GM12878 (cell line): Measurements from ENCODE around the gene OR1F1. TPM values are rescaled to one million over a fixed set of nuclear protein-coding genes. Genes with fewer than 3 reads are reported as not detected.

Source experiments
- ATAC-seq: fragments of 200-7000 bp; cut with Tn5 transposase; 3 replicates; pipeline ENCODE4 v1.9.1; 2020; ENCODE audit warnings: mild to moderate bottlenecking, moderate library complexity
- BruUV-seq: library from RNA; stranded (reverse); fragments of 400-500 nt; replicated peaks from 2 replicates; lab custom pipeline; 2021; lab: Mats Ljungman, UMichigan
- CTCF ChIA-PET: fragments of 300-600 bp; sonication (Branson Sonifier 250); formaldehyde crosslinking; extraction: SDS; loops from one replicate; lab custom pipeline; 2021; ENCODE audit warnings: inconsistent platforms; lab: Yijun Ruan, JAX
- POLR2A ChIA-PET: fragments of 350-600 bp; formaldehyde crosslinking; extraction: SDS; loops from one replicate; lab custom pipeline; 2021; ENCODE audit warnings: inconsistent platforms; lab: Charles Lee
- RAD21 ChIA-PET: fragments of 300-600 bp; sonication (Branson Sonifier 250); formaldehyde crosslinking; loops from one replicate; lab custom pipeline; 2023; ENCODE audit warnings: antibody characterized with exemption; ENCODE audit not compliant: unreplicated experiment; lab: Charles Lee
- SMC1A ChIA-PET: fragments of 300-600 bp; sonication (Branson Sonifier 250); formaldehyde crosslinking; loops from one replicate; lab custom pipeline; 2023; ENCODE audit not compliant: unreplicated experiment, uncharacterized antibody; lab: Charles Lee
- DNase-seq: peaks from one replicate; pipeline ENCODE4 v3.0.0-alpha.2; 2011; ENCODE audit warnings: low read depth, low spot score
- FAIRE-seq: peaks from 3 replicates; lab custom pipeline; 2011; peaks lifted over from hg19 to GRCh38; lab: Jason Lieb, UNC
- H2AFZ ChIP-seq: 2 replicates; pipeline ENCODE4 v1.6.0; 2011; ENCODE audit warnings: low read depth, low read length, control low read depth; ENCODE audit not compliant: control insufficient read depth
- H3K27ac ChIP-seq: 2 replicates; pipeline ENCODE4 v1.5.1; 2011; ENCODE audit warnings: control low read depth; ENCODE audit not compliant: control insufficient read depth, insufficient read depth
- H3K27me3 ChIP-seq, 2 experiments: replicated peaks in 1 of 2; 2 replicates each; pipeline versions ENCODE4 v1.6.0 to v1.6.1; 2011; ENCODE audit warnings: low read length in 1 of 2; ENCODE audit not compliant: control insufficient read depth in 2 of 2, insufficient read depth in 2 of 2
- H3K36me3 ChIP-seq, 2 experiments: 2 replicates each; pipeline ENCODE4 v1.5.1; 2011; ENCODE audit warnings: low read length in 1 of 2; ENCODE audit not compliant: control insufficient read depth in 2 of 2, insufficient read depth in 2 of 2
- H3K4me1 ChIP-seq: 2 replicates; pipeline ENCODE4 v1.6.1; 2011; ENCODE audit warnings: mild to moderate bottlenecking, low read length, moderate library complexity, mixed read lengths; ENCODE audit not compliant: control insufficient read depth, insufficient read depth
- H3K4me2 ChIP-seq: 2 replicates; pipeline ENCODE4 v1.6.0; 2011; ENCODE audit warnings: control low read depth; ENCODE audit not compliant: control insufficient read depth, insufficient read depth
- H3K4me3 ChIP-seq: fragments of 200-600 bp; sonication (generic); 2 replicates; pipeline ENCODE4 v1.5.1; 2016
- H3K79me2 ChIP-seq: 2 replicates; pipeline ENCODE4 v1.6.0; 2011; ENCODE audit warnings: low read length; ENCODE audit not compliant: control insufficient read depth, insufficient read depth
- H3K9ac ChIP-seq: 2 replicates; pipeline ENCODE4 v1.8.0; 2011; ENCODE audit warnings: low read length, control low read depth, mixed read lengths; ENCODE audit not compliant: control insufficient read depth, insufficient read depth
- H3K9me3 ChIP-seq: replicated peaks from 3 replicates; pipeline ENCODE4 v1.5.1; 2011; ENCODE audit warnings: mild to moderate bottlenecking, low read length; ENCODE audit not compliant: control insufficient read depth, insufficient read depth
- H4K20me1 ChIP-seq: 2 replicates; pipeline ENCODE4 v1.6.0; 2011; ENCODE audit not compliant: control insufficient read depth, insufficient read depth
- BACH1 ChIP-seq: fragments of 450-650 bp; IDR thresholded peaks from 2 replicates; pipeline ENCODE4 v1.6.1; 2017; ENCODE audit warnings: mild to moderate bottlenecking, borderline replicate concordance
- BCL11A ChIP-seq: IDR thresholded peaks from 2 replicates; pipeline ENCODE4 v1.6.1; 2011; ENCODE audit warnings: low read depth, low read length
- BCLAF1 ChIP-seq: fragments of 450-650 bp; IDR thresholded peaks from 2 replicates; pipeline ENCODE4 v1.6.1; 2017; ENCODE audit warnings: antibody characterized with exemption, mild to moderate bottlenecking, moderate library complexity
- IKZF1 ChIP-seq: fragments of 450-650 bp; conservative IDR thresholded peaks from 2 replicates; pipeline ENCODE4 v1.6.1; 2017; ENCODE audit warnings: antibody characterized with exemption, mild to moderate bottlenecking
- KDM1A ChIP-seq: fragments of 200-600 bp; sonication (generic); IDR thresholded peaks from 2 replicates; pipeline ENCODE4 v1.6.1; 2016; ENCODE audit warnings: borderline replicate concordance
- PAX8 ChIP-seq: fragments of 450-650 bp; IDR thresholded peaks from 2 replicates; pipeline ENCODE4 v1.6.1; 2017; ENCODE audit warnings: mild to moderate bottlenecking, moderate library complexity
- POLR2AphosphoS5 ChIP-seq: IDR thresholded peaks from 2 replicates; pipeline ENCODE4 v1.6.1; 2011; ENCODE audit warnings: mild to moderate bottlenecking, low read length, inconsistent platforms
- RAD51 ChIP-seq: fragments of 450-650 bp; IDR thresholded peaks from 2 replicates; pipeline ENCODE4 v1.6.1; 2016; ENCODE audit warnings: moderate library complexity, mild to moderate bottlenecking, inconsistent platforms
- RCOR1 ChIP-seq: conservative IDR thresholded peaks from 2 replicates; pipeline ENCODE4 v1.6.1; 2012; ENCODE audit warnings: low read depth, low read length, improper control_type of control experiment
- RELB ChIP-seq: fragments of 450-650 bp; IDR thresholded peaks from 2 replicates; pipeline ENCODE4 v1.6.1; 2017; ENCODE audit warnings: low read depth, mild to moderate bottlenecking, moderate library complexity
- STAT3 ChIP-seq: IDR thresholded peaks from 2 replicates; pipeline ENCODE4 v1.6.1; 2011; ENCODE audit warnings: low read depth, low read length, improper control_type of control experiment
- TARDBP ChIP-seq: IDR thresholded peaks from 2 replicates; pipeline ENCODE4 v1.6.1; 2016; ENCODE audit warnings: borderline replicate concordance
- ZNF622 ChIP-seq: fragments of 450-650 bp; IDR thresholded peaks from 2 replicates; pipeline ENCODE4 v1.6.1; 2017; ENCODE audit warnings: mild to moderate bottlenecking, inconsistent platforms
- WGBS: methylation state at CpG from one replicate; pipeline ENCODE4 v1.1.6; 2016; ENCODE audit warnings: low lambda C conversion rate; ENCODE audit not compliant: insufficient replicate concordance, insufficient coverage; ENCODE audit errors: missing lambda C conversion rate; 5-methylcytosine and 5-hydroxymethylcytosine counted together
- in situ Hi-C: fragments of 300-500 bp; cut with MboI; formaldehyde crosslinking; loops from 9 replicates; pipeline ENCODE4 v1.14.3; 2018; ENCODE audit warnings: mixed read lengths
- intact Hi-C: fragments of 100-400 bp; cut with micrococcal nuclease; formaldehyde crosslinking; loops from one replicate; pipeline ENCODE4 v1.14.2; 2022; ENCODE audit not compliant: unreplicated experiment
- polyA plus RNA-seq, 11 experiments: library from polyadenylated mRNA; depleted of rRNA in 4 of 11; unstranded in 6 of 11; stranded (reverse) in 5 of 11; fragments of >200 nt; fragmentation: Nextera tagmentation in 4 of 11; fragmentation: Illumina TruSeq in 1 of 11; extraction: Ambion mirVana in 4 of 11; extraction: Trizol in 1 of 11; gene quantifications; 1 replicate in 1 of 11; 2 replicates in 10 of 11; pipeline versions ENCODE4 v1.2.1 to v1.2.3, GENCODE V29; 2011 to 2016; ENCODE audit warnings: inconsistent platforms in 2 of 11, missing spikeins in 2 of 11, low read depth in 1 of 11
- total RNA-seq, 4 experiments: library from RNA; depleted of rRNA in 3 of 4; stranded (reverse); fragments of >200 nt in 3 of 4; fragmentation: Illumina TruSeq in 1 of 4; extraction: Trizol in 1 of 4; gene quantifications; 2 replicates each; pipeline versions ENCODE4 v1.2.1 to v1.2.3, GENCODE V29; 2013 to 2021

Gene OR1F1
- total and polyA plus RNA-seq, 10 of the 15 experiments (the other 5 are each of a cell fraction or from before 2014, with no cell fraction given): 0.10 to 0.14 (median 0.12) TPM; not detected in 7

DNA sequence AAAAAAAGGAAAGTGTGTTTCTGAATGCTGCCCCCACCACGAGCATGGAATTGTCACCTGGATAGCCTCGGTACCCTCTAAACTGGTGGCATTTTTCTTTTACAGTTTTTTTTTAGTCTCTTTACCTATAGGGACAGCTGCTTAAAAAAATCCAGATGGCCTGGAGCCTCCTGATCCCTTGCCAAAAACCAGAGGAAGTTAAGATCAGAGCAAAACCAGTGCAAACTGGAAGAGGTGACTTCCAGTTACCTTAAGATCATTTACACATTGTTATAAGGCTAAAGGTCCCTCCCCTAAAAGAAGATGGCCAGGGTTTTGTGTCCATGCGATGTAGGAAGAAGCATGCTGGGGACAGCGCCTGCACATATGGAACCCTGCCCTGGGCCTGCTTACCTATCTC lies 65.0 kb downstream of the OR1F1 start:
- Histone ChIP-seq H3K27ac (no peak overlapping the region), H4K20me1 (no peaks in the 10 kb centered on the region), H3K27me3 (no peaks in the 10 kb centered on the region; a peak in 1 of 4 replicates), H3K4me2 (no peak overlapping the region), H3K79me2 (no peaks in the 10 kb centered on the region), H3K9ac (no peak overlapping the region), H3K9me3 (no peaks in the 10 kb centered on the region), H3K4me1 (no peaks in the 10 kb centered on the region), H3K4me3 (no peak overlapping the region), H3K36me3 (no peaks in the 10 kb centered on the region), H2AFZ (no peak overlapping the region)
- WGBS: 49% methylated on average over 4 of the region's 4 CpGs
- ChIA-PET POLR2A (interaction anchor here (0.7 kb wide), 1 partner anchor 56 kb away, joined by 4 read pairs; no protein-coding TSS in a partner anchor), SMC1A (no interaction called here), RAD21 (no interaction called here), CTCF (no interaction called here)
- intact Hi-C loops (no loop called here), in situ Hi-C loops (no loop called here)
- no peak for TF ChIP-seq BACH1
- DNase-seq (no peak), FAIRE-seq (no peak), ATAC-seq (no peak)
- BruUV-seq: no TSS peak

- no peak for FAIRE-seq
- no peak for DNase-seq
- Histone ChIP-seq H3K9me3 (no peaks in the 10 kb centered on the region), H2AFZ (no peak overlapping the region), H3K79me2 (no peaks in the 10 kb centered on the region), H4K20me1 (no peaks in the 10 kb centered on the region), H3K27me3 (no peaks in the 10 kb centered on the region), H3K4me2 (no peak overlapping the region), H3K36me3 (no peaks in the 10 kb centered on the region), H3K4me3 (no peak overlapping the region), H3K9ac (no peak overlapping the region), H3K4me1 (no peaks in the 10 kb centered on the region), H3K27ac (no peak overlapping the region)
- ATAC-seq: no peak
- intact Hi-C loops: no loop called here
- ChIA-PET POLR2A (no interaction called here), RAD21 (no interaction called here), CTCF (interaction anchor here (4.1 kb wide), 1 partner anchor 13 kb away, joined by 14 read pairs; no protein-coding TSS in a partner anchor), SMC1A (no interaction called here)
- WGBS: 57% methylated on average over 34 of the region's 35 CpGs
- in situ Hi-C loops: no loop called here
- BruUV-seq: no TSS peak
- TF ChIP-seq PAX8 (no peak), RCOR1 (no peak), STAT3 (no peak), BCLAF1 (no peak), RAD51 (no peak), RELB (no peak), IKZF1 (no peak), ZNF622 (no peak), TARDBP (no peak), KDM1A (no peak), BCL11A (no peak), POLR2AphosphoS5 (no peak)
Measured at GRCh38 chr16:3254309-3254708, 66.3 kb downstream of the OR1F1 start.
